HL-60/S4 treated with retinoic acid at 250 ng/mL for 4 days and 3 days (cell line): ENCODE measurements around the gene MICAL3.
"Not testable (repeated sequence)": the region's sequence is repeated elsewhere in the genome, so short reads cannot be mapped to it uniquely, and the experiment has no call there.

Source experiments
- in situ Hi-C: fragments of 300-500 bp; cut with MboI; formaldehyde crosslinking; loops from 2 replicates; pipeline ENCODE4 v1.7.0; 2022; ENCODE audit warnings: low sequenced_read_pairs

The MICAL3 gene

GRCh38 chr22:18033204-18033998 lies 9.0 kb upstream of the MICAL3 start:
- in situ Hi-C loops, result no loop called here

- in situ Hi-C loops, result no loop called here
Measured at GRCh38 chr22:18032455-18033101, 8.2 kb upstream of the MICAL3 start.

- in situ Hi-C loops, result no loop called here
Measured at GRCh38 chr22:18031695-18032454, 7.5 kb upstream of the MICAL3 start.

GRCh38 chr22:18029686-18030267 lies 5.4 kb upstream of the MICAL3 start:
- in situ Hi-C loops, result no loop called here

GRCh38 chr22:18028817-18029527 lies 4.6 kb upstream of the MICAL3 start:
- in situ Hi-C loops, result no loop called here

GRCh38 chr22:18025898-18026297 lies 1.5 kb upstream of the MICAL3 start:
- in situ Hi-C loops, result not testable (repeated sequence)

GRCh38 chr22:18024956-18025720 lies 777 bp upstream of the MICAL3 start:
- in situ Hi-C loops, result no loop called here

- in situ Hi-C loops, result no loop called here
Measured at GRCh38 chr22:18023509-18024275, 669 bp downstream of the MICAL3 start.

- in situ Hi-C loops, result no loop called here
Measured at GRCh38 chr22:18022876-18023275, 1.5 kb downstream of the MICAL3 start.

- in situ Hi-C loops, result no loop called here
Measured at GRCh38 chr22:18021431-18021830, 2.9 kb downstream of the MICAL3 start.

GRCh38 chr22:18020743-18021142 lies 3.6 kb downstream of the MICAL3 start:
- in situ Hi-C loops, result not testable (repeated sequence)

- in situ Hi-C loops, result no loop called here
Measured at GRCh38 chr22:18013947-18014346, 10.4 kb downstream of the MICAL3 start.

GRCh38 chr22:18013436-18013835 lies 10.9 kb downstream of the MICAL3 start:
- in situ Hi-C loops, result no loop called here

- in situ Hi-C loops, result no loop called here
Measured at GRCh38 chr22:18012531-18012930, 11.8 kb downstream of the MICAL3 start.

- in situ Hi-C loops, result no loop called here
Measured at GRCh38 chr22:18010266-18010665, 14.1 kb downstream of the MICAL3 start.

- in situ Hi-C loops, result no loop called here
Measured at GRCh38 chr22:18008136-18008535, 16.2 kb downstream of the MICAL3 start.

- in situ Hi-C loops, result no loop called here
Measured at GRCh38 chr22:18005201-18005926, 19.0 kb downstream of the MICAL3 start.

- in situ Hi-C loops, result not testable (repeated sequence)
Measured at GRCh38 chr22:18001894-18002315, 22.5 kb downstream of the MICAL3 start.
